GM18519 (cell line): ENCODE measurements around the gene DNAH10.
A peak's percentile ranks its signal among the peaks of the same experiment; 100 is the strongest.

Experiments
- ATAC-seq: cut with Tn5 transposase; IDR thresholded peaks from one replicate; pipeline ENCODE4 v1.9.1; 2021; ENCODE audit warnings: mild to moderate bottlenecking, moderate library complexity; ENCODE audit not compliant: unreplicated experiment, low FRiP score

The DNAH10 gene

DNA sequence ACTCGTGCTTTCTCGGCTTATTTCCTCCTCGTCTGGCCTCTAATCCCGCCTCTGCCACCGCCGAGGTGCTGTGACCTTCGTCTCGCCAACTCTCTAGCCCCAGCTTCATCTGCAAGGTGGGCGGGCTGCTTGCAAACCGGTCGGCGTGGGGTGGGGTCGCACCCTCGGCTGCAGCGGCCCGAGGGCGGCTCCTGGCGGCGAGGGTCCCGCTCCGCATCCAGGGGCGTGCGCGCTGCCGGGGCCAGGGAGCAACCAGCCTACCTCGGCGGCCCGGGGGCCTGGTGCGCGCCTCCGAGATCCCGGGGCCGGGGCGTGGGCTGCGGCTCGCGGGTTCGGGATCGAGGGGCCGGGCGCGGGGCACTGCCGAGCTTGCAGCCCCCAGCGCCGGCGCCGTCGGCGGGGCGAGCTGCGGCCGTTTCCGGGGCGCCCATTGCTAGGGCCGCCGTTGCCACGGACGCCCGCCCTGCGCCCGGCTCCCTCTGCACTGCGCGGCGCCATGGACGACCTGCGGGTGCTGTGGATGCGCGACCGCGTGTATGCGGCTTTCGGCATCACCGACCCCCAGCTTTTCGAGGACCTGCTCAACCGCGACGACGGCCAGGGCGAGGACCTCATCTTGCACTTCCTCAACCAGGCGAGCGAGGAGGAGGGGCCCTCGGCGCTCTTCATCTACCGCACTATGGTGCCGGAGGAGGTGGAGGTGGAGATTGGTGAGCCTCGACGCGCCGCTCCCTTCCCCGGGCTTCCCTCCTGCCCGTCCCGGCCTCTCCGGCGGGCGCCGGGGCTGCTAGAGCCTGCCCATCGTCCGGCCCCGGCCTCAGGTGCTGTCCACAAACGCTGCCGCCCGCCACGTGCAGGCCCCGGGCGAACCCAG is at the start of gene DNAH10:
Gene DNAH10, plus strand, starts transcription at position 461 of the 874 bp plus-strand sequence. Its CDS starts 36 bp downstream, at position 497.
- ATAC-seq = peak; percentile 61

DNA sequence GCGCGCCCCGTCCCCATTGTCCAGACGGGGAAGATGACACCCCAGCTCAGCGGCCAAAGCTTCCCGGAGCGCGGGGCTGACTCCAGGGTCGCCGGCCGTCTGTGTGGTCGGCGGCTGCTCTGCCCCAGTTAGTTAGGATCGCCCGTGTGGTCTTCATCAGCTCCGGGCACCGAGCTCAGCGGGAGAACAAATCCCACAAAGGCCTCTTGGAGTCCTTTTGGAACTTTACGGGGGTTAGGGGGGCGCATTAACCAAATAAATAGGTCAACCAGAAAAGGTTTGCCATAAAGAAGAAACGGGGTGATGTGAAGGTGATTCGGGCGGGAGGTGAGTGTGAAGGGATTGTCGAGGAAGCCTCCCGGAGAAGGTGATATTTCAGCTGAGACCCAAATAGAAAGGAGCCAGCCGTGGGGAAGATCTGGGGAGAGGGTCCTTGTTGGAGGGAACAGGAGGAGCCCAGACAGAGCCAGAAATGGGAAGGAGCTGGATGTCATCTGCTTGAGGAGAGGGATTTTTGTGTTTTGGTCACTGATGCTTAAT is 49.3 kb upstream of the DNAH10 start:
- ATAC-seq = no peak

DNA sequence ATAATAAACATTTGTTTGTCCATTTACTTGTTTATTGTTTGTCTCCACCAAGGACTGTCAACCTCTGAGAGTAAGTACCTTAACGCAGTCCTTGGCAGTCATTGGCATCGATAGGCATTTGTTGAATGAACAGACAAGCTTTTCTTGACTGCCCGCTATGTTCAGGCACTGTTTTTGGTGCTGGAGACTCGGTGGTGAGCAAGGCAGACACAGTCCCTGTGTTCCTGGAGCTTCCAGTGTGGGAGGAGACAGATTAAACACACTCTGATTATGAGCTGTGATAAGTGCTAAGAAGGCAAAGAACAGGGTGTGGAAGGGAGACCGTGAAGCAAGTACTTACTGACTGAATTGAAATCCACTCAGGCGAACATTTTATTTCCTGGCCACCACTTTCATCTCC is 48.7 kb upstream of the DNAH10 start:
- no peak for ATAC-seq

DNA sequence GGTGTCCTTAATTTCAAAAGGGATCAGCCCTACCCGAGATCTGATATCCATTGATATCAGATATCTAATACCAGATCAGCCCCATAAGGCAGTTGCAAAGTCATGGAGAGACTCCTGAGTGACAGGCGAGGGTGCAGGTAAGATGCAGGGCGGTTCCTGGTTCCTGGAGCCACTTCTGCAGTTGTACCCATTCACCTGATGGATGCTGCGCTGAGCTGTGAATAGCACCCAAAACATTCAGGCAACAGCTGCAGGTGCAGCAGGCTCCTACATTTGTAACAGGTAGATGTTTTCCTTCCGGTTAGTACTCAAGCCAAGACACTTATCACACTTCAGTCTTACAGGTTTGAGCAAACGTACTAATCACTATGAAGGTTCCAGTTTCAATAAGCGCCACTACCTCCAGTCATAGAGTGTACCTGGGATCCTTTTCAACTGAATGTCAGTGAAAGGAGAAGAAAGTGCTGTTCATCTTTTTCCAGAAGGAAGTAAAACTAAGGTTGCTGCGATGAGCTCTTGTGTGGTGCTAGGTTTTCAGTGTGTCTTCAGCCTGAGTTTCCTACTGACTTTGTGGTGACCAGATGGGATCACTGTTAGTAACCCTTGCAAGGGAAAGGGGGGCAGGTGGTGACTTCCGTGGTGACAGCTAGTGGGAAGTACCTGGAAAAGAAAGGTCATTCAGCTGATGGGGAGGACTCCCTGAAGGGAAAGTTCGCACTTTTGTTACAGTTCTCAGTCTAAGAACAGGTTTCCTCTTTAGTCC is 48.1 kb upstream of the DNAH10 start:
- no peak for ATAC-seq

- ATAC-seq = no peak
Measured at GRCh38 chr12:123715195-123715594, 46.9 kb upstream of the DNAH10 start.

DNA sequence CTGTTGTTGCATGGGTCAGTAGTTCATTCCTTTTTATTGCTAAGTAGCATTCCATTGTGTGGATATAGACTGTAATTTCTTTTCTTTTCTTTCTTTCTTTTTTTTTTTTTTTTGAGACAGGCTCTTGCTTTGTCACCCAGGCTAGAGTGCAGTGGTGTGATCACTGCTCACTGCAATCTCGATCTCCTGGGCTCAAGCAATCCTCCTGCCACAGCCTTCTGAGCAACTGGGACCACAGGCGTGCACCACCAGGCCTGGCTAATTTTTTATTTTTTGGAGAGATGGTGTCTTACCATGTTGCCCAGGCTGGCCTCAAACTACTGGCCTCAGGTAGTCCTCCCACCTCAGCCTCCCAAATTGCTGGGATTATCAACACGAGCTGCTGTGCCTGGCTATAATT is 44.8 kb upstream of the DNAH10 start:
- ATAC-seq = no peak

DNA sequence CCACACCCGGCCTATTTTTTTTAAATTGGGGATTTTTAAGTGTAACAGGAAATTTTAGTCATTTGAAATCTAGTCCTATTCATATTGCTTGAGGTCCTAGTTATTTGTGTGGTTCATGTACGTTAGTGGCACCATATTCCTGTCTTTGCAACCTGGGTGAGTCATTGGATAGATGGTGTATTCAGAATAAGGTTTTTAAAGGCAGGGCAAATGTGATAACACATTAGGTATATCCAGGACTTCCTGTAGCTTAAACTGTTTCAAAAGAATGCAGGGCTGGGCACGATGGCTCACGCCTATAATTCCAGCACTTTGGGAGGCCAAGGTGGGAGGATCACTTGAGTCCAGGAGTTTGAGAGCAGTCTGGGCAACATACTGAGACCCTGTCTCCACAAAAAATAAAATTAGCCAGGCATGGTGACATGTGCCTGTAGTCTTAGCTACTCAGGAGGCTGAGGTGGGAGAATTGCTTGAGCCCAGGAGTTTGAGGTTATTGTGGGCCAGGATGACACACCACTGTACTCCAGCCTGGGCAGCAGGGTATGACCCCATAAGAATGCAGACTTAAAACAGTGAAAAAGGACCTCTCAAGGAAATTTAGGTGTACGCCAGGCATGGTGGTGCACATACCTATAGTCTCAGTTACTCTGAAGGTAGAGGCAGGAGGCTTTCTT is 41.8 kb upstream of the DNAH10 start:
- no peak for ATAC-seq

DNA sequence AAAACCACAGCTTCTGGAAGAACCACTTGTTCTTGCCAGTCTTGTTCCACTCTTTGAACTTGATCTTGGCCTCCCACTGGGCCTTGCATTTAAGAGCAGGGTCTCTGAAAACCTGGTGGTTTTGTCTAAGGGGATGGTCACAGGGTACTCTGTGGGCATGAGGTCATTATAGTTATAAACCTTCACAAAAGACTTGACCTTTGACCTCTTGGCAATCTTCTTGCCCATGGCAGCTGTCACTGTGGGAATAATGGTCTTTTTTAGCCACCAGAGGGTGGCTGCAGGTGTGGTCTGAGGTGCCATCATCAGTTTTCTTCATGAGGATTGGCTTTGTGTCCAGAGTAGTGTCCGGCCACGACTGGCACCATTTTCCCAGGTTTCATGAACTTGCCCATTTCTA is 40.9 kb upstream of the DNAH10 start:
- ATAC-seq = no peak

DNA sequence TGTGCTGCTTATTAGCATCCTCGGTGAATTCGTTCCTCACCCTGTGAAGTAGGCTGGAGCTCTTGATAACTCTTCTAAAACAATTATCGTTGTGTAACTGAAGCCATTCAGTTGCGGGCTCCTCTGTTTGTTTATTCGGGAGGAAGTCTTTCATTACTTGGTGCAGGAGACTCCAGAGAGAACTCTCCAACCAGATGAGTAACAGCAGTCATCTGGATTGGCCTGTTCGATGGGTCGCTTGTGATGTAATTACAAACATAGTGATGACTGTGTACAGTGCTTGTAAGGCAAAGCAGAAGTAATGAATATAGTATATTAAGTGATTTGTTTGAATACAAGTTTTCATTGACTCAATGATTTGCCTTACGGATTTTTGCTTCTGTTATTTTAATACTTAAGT is 39.1 kb upstream of the DNAH10 start:
- no peak for ATAC-seq

DNA sequence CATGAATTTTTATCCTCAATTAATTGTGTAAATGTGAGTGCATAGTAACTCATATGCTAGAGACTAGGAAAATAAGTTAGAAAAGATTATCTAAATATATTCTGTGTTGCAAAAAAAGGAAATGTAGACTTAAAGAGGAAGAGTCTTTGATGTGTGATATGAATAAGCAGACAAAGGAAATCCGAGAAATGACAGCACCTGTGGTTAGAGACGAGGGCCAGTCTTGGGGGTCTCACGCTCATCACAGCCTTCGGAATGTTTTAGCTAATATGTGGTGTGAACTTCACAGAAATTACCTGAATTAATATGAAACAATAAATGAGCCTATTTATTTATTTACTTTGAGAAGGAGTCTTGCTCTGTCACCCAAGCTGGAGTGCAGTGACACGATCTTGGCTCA is 38.3 kb upstream of the DNAH10 start:
- no peak for ATAC-seq

DNA sequence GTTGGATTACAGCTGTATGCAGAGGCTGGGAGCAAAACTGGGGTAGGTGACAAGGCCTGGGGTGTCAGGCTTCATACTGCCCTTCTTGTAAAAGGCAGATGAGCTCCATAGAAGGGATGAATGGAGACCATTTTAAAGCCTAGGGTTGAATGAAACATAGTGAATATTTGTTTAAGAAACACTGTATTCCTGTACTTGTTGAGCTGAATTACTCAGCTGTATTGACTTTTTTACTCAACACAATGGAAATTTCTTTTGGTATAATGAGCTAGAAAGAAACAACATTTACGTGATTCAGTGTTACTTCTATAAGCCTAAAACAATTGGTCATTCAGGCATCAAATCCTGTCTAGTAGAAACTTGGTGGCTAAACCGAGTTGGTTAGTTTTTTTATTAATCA is 35.9 kb upstream of the DNAH10 start:
- ATAC-seq = no peak

GRCh38 chr12:123726962-123727361 is 35.1 kb upstream of the DNAH10 start:
- ATAC-seq = no peak

DNA sequence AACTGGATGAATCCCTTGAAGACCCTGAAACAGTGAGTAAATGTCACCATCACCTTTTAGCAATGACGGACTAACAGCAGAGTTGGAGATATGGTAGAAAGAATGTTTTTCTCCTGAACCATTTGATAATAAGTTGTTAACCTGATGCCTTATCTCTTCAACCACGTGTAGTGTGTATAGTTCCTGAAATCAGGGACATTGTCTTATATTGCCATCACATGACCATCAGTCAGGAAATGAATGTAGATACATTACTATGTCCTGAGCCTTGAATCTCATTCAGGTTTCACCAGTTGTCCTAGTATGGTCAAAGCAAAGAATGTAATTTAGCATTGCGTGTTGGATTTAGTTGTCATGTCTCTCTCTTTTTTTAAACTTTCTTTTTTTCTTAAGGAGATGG is 34.2 kb upstream of the DNAH10 start:
- ATAC-seq = no peak

GRCh38 chr12:123731596-123731995 is 30.5 kb upstream of the DNAH10 start:
- ATAC-seq = no peak

- no peak for ATAC-seq
Measured at GRCh38 chr12:123732251-123732650, 29.9 kb upstream of the DNAH10 start.

DNA sequence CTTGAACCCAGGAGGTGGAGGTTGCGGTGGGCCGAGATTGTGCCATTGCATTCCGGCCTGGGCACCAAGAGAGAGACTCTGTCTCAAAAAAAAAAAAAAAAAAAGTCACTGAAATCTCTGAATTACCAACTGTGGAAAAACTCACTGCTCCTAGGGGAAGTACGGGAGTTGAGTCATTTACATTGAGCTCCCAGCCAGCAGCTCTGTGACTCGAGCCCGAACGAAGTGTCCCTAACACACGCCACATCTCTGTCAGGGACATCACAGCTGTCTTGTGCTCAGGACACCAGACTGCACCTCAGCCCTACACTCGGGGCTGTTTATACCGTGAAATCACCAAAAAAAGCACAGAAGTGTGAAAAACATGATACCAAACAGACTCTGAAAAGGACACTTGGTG is 28.9 kb upstream of the DNAH10 start:
- ATAC-seq = no peak

- ATAC-seq = no peak
Measured at GRCh38 chr12:123734268-123734667, 27.8 kb upstream of the DNAH10 start.

DNA sequence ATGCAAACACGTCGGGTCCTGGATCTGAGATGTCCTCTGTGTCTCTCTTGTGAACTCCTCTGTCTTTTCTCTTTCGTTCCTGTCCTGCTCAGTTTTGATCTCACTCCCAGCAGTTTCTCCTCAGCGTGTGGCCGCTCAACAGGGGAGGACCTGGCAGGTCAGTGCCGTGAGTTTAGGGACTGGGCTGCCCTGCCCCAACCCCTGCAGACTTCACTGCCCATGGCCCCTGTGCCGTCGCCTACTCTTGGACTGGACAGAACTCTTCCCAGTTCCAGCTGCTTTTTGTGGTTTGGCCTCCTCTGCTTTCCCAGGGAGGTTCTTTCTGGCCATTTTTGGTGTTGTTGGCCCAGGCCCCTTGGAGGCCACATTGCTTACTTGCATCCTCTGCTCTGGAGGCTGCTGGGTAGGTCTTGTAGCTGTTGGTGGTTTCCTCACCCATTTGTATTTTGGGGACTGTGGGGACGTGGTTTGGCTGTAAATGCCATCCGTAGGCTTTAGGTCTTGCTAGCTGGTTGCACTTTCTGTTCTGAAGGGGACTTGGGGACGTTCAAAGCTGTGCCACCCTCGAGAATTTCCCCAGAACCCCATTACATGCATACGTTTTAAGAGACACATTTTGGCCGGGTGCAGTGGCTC is 20.0 kb upstream of the DNAH10 start:
- ATAC-seq = no peak

GRCh38 chr12:123743002-123743401 is 19.1 kb upstream of the DNAH10 start:
- ATAC-seq = no peak

GRCh38 chr12:123744836-123745235 is 17.3 kb upstream of the DNAH10 start:
- ATAC-seq = no peak
